ENCODE data around the gene SLC27A2.

DNA sequence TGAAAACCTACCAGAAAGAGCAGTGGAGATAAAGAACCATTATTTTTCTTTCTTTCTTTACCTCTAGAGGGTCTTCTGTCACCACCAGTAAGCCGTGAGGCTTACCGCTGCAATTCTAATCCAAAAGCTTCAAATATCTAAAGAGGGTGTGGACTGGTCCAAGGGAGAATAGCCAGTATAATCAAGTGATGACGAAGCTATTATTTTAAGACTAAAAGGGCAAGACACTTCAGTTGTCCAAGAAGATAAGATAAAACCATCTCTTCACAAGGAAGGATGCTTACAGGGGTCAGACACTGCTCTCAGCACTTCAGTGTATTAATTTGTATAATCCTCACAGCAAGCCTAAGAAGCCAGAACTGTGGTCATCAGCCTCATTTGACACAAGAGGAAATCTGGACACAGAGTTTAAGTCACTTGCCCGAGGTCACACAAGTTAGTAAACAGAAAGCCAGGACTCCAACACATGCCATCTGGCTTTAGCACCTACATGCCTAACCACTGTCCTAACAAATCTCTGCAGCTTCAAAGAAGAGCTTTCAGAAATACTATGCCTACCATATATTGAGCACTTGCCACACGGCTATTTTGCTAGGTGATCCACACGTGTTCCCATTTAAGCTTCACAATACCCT is 68.9 kb downstream of the SLC27A2 start:
- TF ChIP-seq, protein P1, sequence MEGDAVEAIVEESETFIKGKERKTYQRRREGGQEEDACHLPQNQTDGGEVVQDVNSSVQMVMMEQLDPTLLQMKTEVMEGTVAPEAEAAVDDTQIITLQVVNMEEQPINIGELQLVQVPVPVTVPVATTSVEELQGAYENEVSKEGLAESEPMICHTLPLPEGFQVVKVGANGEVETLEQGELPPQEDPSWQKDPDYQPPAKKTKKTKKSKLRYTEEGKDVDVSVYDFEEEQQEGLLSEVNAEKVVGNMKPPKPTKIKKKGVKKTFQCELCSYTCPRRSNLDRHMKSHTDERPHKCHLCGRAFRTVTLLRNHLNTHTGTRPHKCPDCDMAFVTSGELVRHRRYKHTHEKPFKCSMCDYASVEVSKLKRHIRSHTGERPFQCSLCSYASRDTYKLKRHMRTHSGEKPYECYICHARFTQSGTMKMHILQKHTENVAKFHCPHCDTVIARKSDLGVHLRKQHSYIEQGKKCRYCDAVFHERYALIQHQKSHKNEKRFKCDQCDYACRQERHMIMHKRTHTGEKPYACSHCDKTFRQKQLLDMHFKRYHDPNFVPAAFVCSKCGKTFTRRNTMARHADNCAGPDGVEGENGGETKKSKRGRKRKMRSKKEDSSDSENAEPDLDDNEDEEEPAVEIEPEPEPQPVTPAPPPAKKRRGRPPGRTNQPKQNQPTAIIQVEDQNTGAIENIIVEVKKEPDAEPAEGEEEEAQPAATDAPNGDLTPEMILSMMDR (conservative IDR thresholded peaks at IDR 0.05; ENCODE audit: low read depth, low read length): no peak
- TF ChIP-seq EZH2 (IDR thresholded peaks at IDR 0.05; ENCODE audit: borderline replicate concordance, low read depth, low read length, poor library complexity, severe bottlenecking): no peak
